Activated CD8-positive, alpha-beta memory T cell treated with anti-CD3 and anti-CD28 coated beads, Interleukin-2, amount 50 U/mL, for 24 hours (primary cell): ENCODE measurements around the gene FAXDC2.

ENCODE experiments used
- DNase-seq: peaks from one replicate; pipeline ENCODE4 v3.0.0-alpha.2; 2020; ENCODE audit errors: extremely low read depth

Gene FAXDC2

GRCh38 chr5:154850255-154851062, at the start of gene FAXDC2:
FAXDC2 (minus strand) TSS chr5:154850603; CDS start chr5:154838178, 12,425 bp downstream.
- no peak for DNase-seq

- no peak for DNase-seq
Observed at GRCh38 chr5:154900066-154900465, 49.7 kb upstream of the FAXDC2 start.

- no peak for DNase-seq
Observed at GRCh38 chr5:154899151-154899816, 48.9 kb upstream of the FAXDC2 start.

- DNase-seq = no peak
Observed at GRCh38 chr5:154898210-154898609, 47.8 kb upstream of the FAXDC2 start.

- DNase-seq = no peak
Observed at GRCh38 chr5:154896562-154897165, 46.3 kb upstream of the FAXDC2 start.

GRCh38 chr5:154895606-154896561, 45.5 kb upstream of the FAXDC2 start:
- no peak for DNase-seq

- DNase-seq = no peak
Observed at GRCh38 chr5:154893381-154893780, 43.0 kb upstream of the FAXDC2 start.

- DNase-seq = no peak
Observed at GRCh38 chr5:154892369-154892771, 42.0 kb upstream of the FAXDC2 start.

- DNase-seq = no peak
Observed at GRCh38 chr5:154885439-154885838, 35.0 kb upstream of the FAXDC2 start.

- DNase-seq = no peak
Observed at GRCh38 chr5:154884424-154884823, 34.0 kb upstream of the FAXDC2 start.

GRCh38 chr5:154881986-154882385, 31.6 kb upstream of the FAXDC2 start:
- DNase-seq = no peak

GRCh38 chr5:154878642-154879335, 28.4 kb upstream of the FAXDC2 start:
- no peak for DNase-seq

GRCh38 chr5:154873791-154874331, 23.5 kb upstream of the FAXDC2 start:
- DNase-seq = no peak

- no peak for DNase-seq
Observed at GRCh38 chr5:154871734-154872133, 21.3 kb upstream of the FAXDC2 start.

GRCh38 chr5:154868702-154869101, 18.3 kb upstream of the FAXDC2 start:
- no peak for DNase-seq

- no peak for DNase-seq
Observed at GRCh38 chr5:154866841-154867240, 16.4 kb upstream of the FAXDC2 start.

- no peak for DNase-seq
Observed at GRCh38 chr5:154865466-154866184, 15.2 kb upstream of the FAXDC2 start.

- no peak for DNase-seq
Observed at GRCh38 chr5:154863291-154864080, 13.1 kb upstream of the FAXDC2 start.

GRCh38 chr5:154862766-154863165, 12.4 kb upstream of the FAXDC2 start:
- no peak for DNase-seq
